Stimulated activated CD4-positive, alpha-beta T cell treated with anti-CD3 and anti-CD28 coated beads, Interleukin-2, amount 100 ng/mL, for 4 hours (primary cell): ENCODE data around the gene CYFIP1.

Experiments used
- DNase-seq: peaks from one replicate; pipeline ENCODE4 v3.0.0-alpha.2; 2020; ENCODE audit warnings: low read depth

CYFIP1 gene

GRCh38 chr15:22916606-22917350, 63.4 kb downstream of the CYFIP1 start:
- DNase-seq = no peak

- DNase-seq = no peak
Measured at GRCh38 chr15:22915866-22916515, 64.2 kb downstream of the CYFIP1 start.

- DNase-seq = no peak
Measured at GRCh38 chr15:22913646-22914380, 66.4 kb downstream of the CYFIP1 start.

- DNase-seq = no peak
Measured at GRCh38 chr15:22912256-22912655, 67.9 kb downstream of the CYFIP1 start.

- no peak for DNase-seq
Measured at GRCh38 chr15:22911306-22911705, 68.9 kb downstream of the CYFIP1 start.

GRCh38 chr15:22908830-22909229, 71.3 kb downstream of the CYFIP1 start:
- DNase-seq = no peak

GRCh38 chr15:22907161-22907950, 72.8 kb downstream of the CYFIP1 start:
- no peak for DNase-seq

GRCh38 chr15:22904736-22905135, 75.4 kb downstream of the CYFIP1 start:
- no peak for DNase-seq

GRCh38 chr15:22903961-22904534, 76.1 kb downstream of the CYFIP1 start:
- no peak for DNase-seq

GRCh38 chr15:22903427-22903826, 76.7 kb downstream of the CYFIP1 start:
- no peak for DNase-seq

- no peak for DNase-seq
Measured at GRCh38 chr15:22902981-22903380, 77.2 kb downstream of the CYFIP1 start.

- no peak for DNase-seq
Measured at GRCh38 chr15:22902578-22902977, 77.6 kb downstream of the CYFIP1 start.

- DNase-seq = no peak
Measured at GRCh38 chr15:22902046-22902445, 78.1 kb downstream of the CYFIP1 start.

- no peak for DNase-seq
Measured at GRCh38 chr15:22895465-22896190, 84.5 kb downstream of the CYFIP1 start.

GRCh38 chr15:22893881-22894280, 86.3 kb downstream of the CYFIP1 start:
- no peak for DNase-seq

- no peak for DNase-seq
Measured at GRCh38 chr15:22893081-22893480, 87.1 kb downstream of the CYFIP1 start.

GRCh38 chr15:22892333-22892732, 87.8 kb downstream of the CYFIP1 start:
- no peak for DNase-seq

- DNase-seq = no peak
Measured at GRCh38 chr15:22891426-22892210, 88.5 kb downstream of the CYFIP1 start.

- no peak for DNase-seq
Measured at GRCh38 chr15:22890296-22890695, 89.9 kb downstream of the CYFIP1 start.

GRCh38 chr15:22889146-22889818, 90.9 kb downstream of the CYFIP1 start:
- no peak for DNase-seq
